Endothelial cell of umbilical vein (primary cell): Measurements from ENCODE around the gene ZNF580. TPM values are rescaled to one million over a fixed set of nuclear protein-coding genes. Genes with fewer than 3 reads are reported as not detected.

ENCODE experiments used
- BruUV-seq: library from RNA; stranded (reverse); fragments of 400-500 nt; replicated peaks from 2 replicates; lab custom pipeline; 2021; lab: Mats Ljungman, UMichigan
- CTCF ChIA-PET: fragments of 300-600, 350-600 bp; sonication (Branson Sonifier 250); formaldehyde crosslinking; loops from one replicate; lab custom pipeline; 2021; ENCODE audit warnings: antibody characterized with exemption, inconsistent platforms; lab: Charles Lee
- POLR2A ChIA-PET: fragments of 300-600, 350-600 bp; sonication (Branson Sonifier 250); formaldehyde crosslinking; loops from one replicate; lab custom pipeline; 2021; ENCODE audit warnings: antibody characterized with exemption, inconsistent platforms; lab: Charles Lee
- DNase-seq: peaks from one replicate; pipeline ENCODE4 v3.0.0-alpha.2; 2011; ENCODE audit warnings: low read depth, low spot score
- FAIRE-seq: peaks from 2 replicates; lab custom pipeline; 2011; peaks lifted over from hg19 to GRCh38; lab: Jason Lieb, UNC
- H2AFZ ChIP-seq: 2 replicates; pipeline ENCODE4 v1.6.0; 2012; ENCODE audit warnings: low read depth, low read length, control low read depth, inconsistent platforms
- H3K27ac ChIP-seq: 2 replicates; pipeline ENCODE4 v1.5.1; 2011; ENCODE audit warnings: low read depth, mild to moderate bottlenecking, control low read depth, low read length, moderate library complexity; ENCODE audit not compliant: insufficient read depth
- H3K27me3 ChIP-seq, 2 experiments: 2 replicates each; pipeline versions ENCODE4 v1.6.0 to v1.6.1; 2011; ENCODE audit warnings: low read length in 2 of 2, mixed read lengths in 1 of 2; ENCODE audit not compliant: control insufficient read depth in 2 of 2, insufficient read depth in 2 of 2
- H3K36me3 ChIP-seq, 2 experiments: 2 replicates in 1 of 2; 3 replicates in 1 of 2; pipeline ENCODE4 v1.5.1; 2011; ENCODE audit warnings: low read length in 2 of 2, mild to moderate bottlenecking in 1 of 2, moderate library complexity in 1 of 2; ENCODE audit not compliant: control insufficient read depth in 2 of 2, insufficient read depth in 2 of 2; ENCODE audit errors: extremely low read depth in 1 of 2
- H3K4me1 ChIP-seq: 3 replicates; pipeline ENCODE4 v1.5.1; 2011; ENCODE audit warnings: mild to moderate bottlenecking, low read length; ENCODE audit not compliant: control insufficient read depth, insufficient read depth; ENCODE audit errors: extremely low read depth
- H3K4me2 ChIP-seq: 2 replicates; pipeline ENCODE4 v1.6.1; 2011; ENCODE audit warnings: low read length, control low read depth, mixed read lengths; ENCODE audit not compliant: insufficient read depth
- H3K4me3 ChIP-seq, 3 experiments: fragments of 200-600 bp in 1 of 3; sonication (generic), shearing (Covaris generic) in 1 of 3; replicated peaks in 1 of 3; 2 replicates each; pipeline ENCODE4 v1.5.1; 2011 to 2016; ENCODE audit warnings: control low read depth in 3 of 3, low read length in 3 of 3, mild to moderate bottlenecking in 2 of 3, inconsistent platforms in 1 of 3, low read depth in 1 of 3, moderate library complexity in 1 of 3; ENCODE audit not compliant: insufficient read depth in 1 of 3
- H3K79me2 ChIP-seq: 2 replicates; pipeline ENCODE4 v1.6.0; 2012; ENCODE audit warnings: low read length, inconsistent platforms; ENCODE audit not compliant: control insufficient read depth, insufficient read depth
- H3K9ac ChIP-seq: replicated peaks from 2 replicates; pipeline ENCODE3; 2011; ENCODE audit warnings: low read length, control low read depth; ENCODE audit not compliant: insufficient read depth; ENCODE audit errors: extremely low read depth
- H3K9me1 ChIP-seq: replicated peaks from 3 replicates; pipeline ENCODE4 v1.6.0; 2011; ENCODE audit warnings: mild to moderate bottlenecking, low read length; ENCODE audit not compliant: control insufficient read depth, insufficient read depth; ENCODE audit errors: extremely low read depth
- H3K9me3 ChIP-seq: replicated peaks from 2 replicates; pipeline ENCODE4 v1.5.1; 2012; ENCODE audit warnings: low read length, inconsistent platforms; ENCODE audit not compliant: control insufficient read depth, insufficient read depth
- H4K20me1 ChIP-seq: replicated peaks from 2 replicates; pipeline ENCODE3; 2011; ENCODE audit warnings: mild to moderate bottlenecking, low read length; ENCODE audit not compliant: control insufficient read depth, insufficient read depth; ENCODE audit errors: extremely low read depth
- CTCF ChIP-seq, 2 donors: IDR thresholded peaks; 1 replicate in 1 of 2; 2 replicates in 1 of 2; pipeline ENCODE4 v1.5.1; 2011; ENCODE audit warnings: low read length in 2 of 2, mild to moderate bottlenecking in 2 of 2, moderate library complexity in 2 of 2, control low read depth in 1 of 2, inconsistent platforms in 1 of 2, low read depth in 1 of 2; ENCODE audit not compliant: insufficient read depth in 1 of 2; ENCODE audit errors: extremely low read depth in 1 of 2
- EZH2 ChIP-seq: IDR thresholded peaks from 2 replicates; pipeline ENCODE4 v1.6.1; 2012; ENCODE audit warnings: borderline replicate concordance, low read depth, mild to moderate bottlenecking, moderate library complexity, low read length, inconsistent platforms; ENCODE audit not compliant: severe bottlenecking
- FOS ChIP-seq: IDR thresholded peaks from 2 replicates; pipeline ENCODE4 v1.6.1; 2011; ENCODE audit warnings: mild to moderate bottlenecking, low read length, moderate library complexity, borderline replicate concordance; ENCODE audit not compliant: insufficient read depth
- GATA2 ChIP-seq: IDR thresholded peaks from 2 replicates; pipeline ENCODE4 v1.7.0; 2011; ENCODE audit warnings: low read depth, mild to moderate bottlenecking, moderate library complexity, mixed read lengths, low read length; ENCODE audit not compliant: insufficient read length, insufficient read depth
- JUN ChIP-seq: IDR thresholded peaks from 2 replicates; pipeline ENCODE4 v1.6.1; 2011; ENCODE audit warnings: borderline replicate concordance, low read depth; ENCODE audit not compliant: insufficient read length, insufficient read depth
- MAX ChIP-seq: IDR thresholded peaks from 2 replicates; pipeline ENCODE4 v1.6.1; 2011; ENCODE audit not compliant: insufficient read depth, insufficient read length
- MYC ChIP-seq: IDR thresholded peaks from one replicate; pipeline ENCODE4 v1.6.1; 2011; ENCODE audit warnings: mild to moderate bottlenecking, low read depth, low read length
- POLR2A ChIP-seq: IDR thresholded peaks from 2 replicates; pipeline ENCODE4 v1.6.1; 2012; ENCODE audit warnings: low read depth, mild to moderate bottlenecking, control low read depth, low read length
- POLR2AphosphoS5 ChIP-seq: IDR thresholded peaks from 2 replicates; pipeline ENCODE4 v1.6.1; 2012; ENCODE audit warnings: low read depth, mild to moderate bottlenecking, control low read depth, low read length, moderate library complexity; ENCODE audit not compliant: insufficient read depth
- dilution Hi-C: fragments of 300-500 bp; cut with MboI; formaldehyde crosslinking; loops from one replicate; pipeline ENCODE4 v1.15.0; 2019; ENCODE audit warnings: low sequenced_read_pairs; ENCODE audit not compliant: extremely low pct_ligation_motif_present
- intact Hi-C: fragments of 100-400 bp; cut with micrococcal nuclease; formaldehyde crosslinking; loops from one replicate; pipeline ENCODE4 v1.10.0; 2022
- polyA plus RNA-seq, 4 experiments: library from polyadenylated mRNA; depleted of rRNA in 3 of 4; stranded (reverse) in 3 of 4; unstranded in 1 of 4; fragments of >200 nt; gene quantifications; 2 replicates each; pipeline versions ENCODE4 v1.2.1 to v1.2.3, GENCODE V29; 2011 to 2012; ENCODE audit warnings: missing spikeins in 1 of 4
- total RNA-seq: library from RNA; stranded (reverse); gene quantifications from 2 replicates; pipeline ENCODE4 v1.2.3, GENCODE V29; 2021

ZNF580 gene
- total and polyA plus RNA-seq, 2 donors (not counting 3 experiments of a cell fraction or from before 2014, with no cell fraction given): 13.7 to 41.1 TPM

GRCh38 chr19:55654323-55654867 is 13.6 kb downstream of the ZNF580 start:
- POLR2A ChIA-PET: interaction anchor here (0.6 to 1.2 kb wide), 7 partner anchors 12 to 572 kb away, joined by 3 to 7 read pairs (median 4); partner anchors contain the start of genes FIZ1 and ZNF865
- peaks cover 0 to 4% of the 10 kb centered on the region in 2 experiments for H3K36me3 ChIP-seq
- H3K79me2 ChIP-seq: peaks cover 44% of the 10 kb centered on the region
- peak; percentile 99 for DNase-seq
- peak overlapping the region; percentile 99 for H3K27ac ChIP-seq
- H3K9me3 ChIP-seq: no peaks in the 10 kb centered on the region
- peak overlapping the region; percentile 100 for H3K9ac ChIP-seq
- peak overlapping the region; percentile 86 to 98 (median 89) for H3K4me3 ChIP-seq
- no TSS peak for BruUV-seq
- peak overlapping the region; percentile 95 for H2AFZ ChIP-seq
- H3K4me2 ChIP-seq: peak overlapping the region; percentile 85
- CTCF ChIA-PET: interaction anchor here (0.6 to 1.5 kb wide), 16 partner anchors 12 to 187 kb away, joined by 3 to 28 read pairs (median 4); partner anchors contain the start of genes FIZ1 and ZNF524
- no peaks in the 10 kb centered on the region for H3K27me3 ChIP-seq
- peaks cover 25% of the 10 kb centered on the region for H3K4me1 ChIP-seq
- no peaks in the 10 kb centered on the region for H3K9me1 ChIP-seq
- H4K20me1 ChIP-seq: peaks cover 12% of the 10 kb centered on the region
- dilution Hi-C loops (no loop called here), intact Hi-C loops (loop anchor here (1.0 to 10.0 kb wide), 5 partner anchors 21 to 1190 kb away; partner anchors contain the start of genes EPN1, KMT5C, LENG9 and ZNF524)
- FAIRE-seq: peak; percentile 100
- TF ChIP-seq GATA2: no peak

GRCh38 chr19:55654868-55655647 is 14.3 kb downstream of the ZNF580 start, which contains the start of gene U2AF2:
U2AF2 (plus strand) TSS chr19:55655035; CDS start chr19:55655105, 70 bp downstream.
- H3K9ac ChIP-seq: peak within 1 kb of the TSS; percentile 100
- peak; percentile 72 for FAIRE-seq
- dilution Hi-C loops (no loop called here), intact Hi-C loops (loop anchor here (1.0 to 10.0 kb wide), 5 partner anchors 20 to 1190 kb away; partner anchors contain the start of genes EPN1, KMT5C, LENG9 and ZNF524)
- H3K27ac ChIP-seq: peak within 1 kb of the TSS; percentile 99
- H3K27me3 ChIP-seq: no peaks in the 10 kb centered on the region
- BruUV-seq: no TSS peak
- CTCF ChIA-PET: interaction anchor here (0.6 to 1.5 kb wide), 16 partner anchors 11 to 188 kb away, joined by 3 to 28 read pairs (median 4); partner anchors contain the start of genes FIZ1 and ZNF524
- POLR2A ChIA-PET: interaction anchor here (0.6 to 1.2 kb wide), 6 partner anchors 11 to 572 kb away, joined by 3 to 7 read pairs (median 4); partner anchors contain the start of gene FIZ1
- peaks cover 0 to 10% of the 10 kb centered on the region in 2 experiments for H3K36me3 ChIP-seq
- H3K4me3 ChIP-seq: peak within 1 kb of the TSS; percentile 86 to 98 (median 94)
- no peaks in the 10 kb centered on the region for H3K9me1 ChIP-seq
- peaks cover 12% of the 10 kb centered on the region for H4K20me1 ChIP-seq
- peak within 1 kb of the TSS; percentile 96 for H3K4me2 ChIP-seq
- H3K9me3 ChIP-seq: no peaks in the 10 kb centered on the region
- peak within 1 kb of the TSS; percentile 95 for H2AFZ ChIP-seq
- H3K79me2 ChIP-seq: peaks cover 50% of the 10 kb centered on the region
- peak; percentile 76 for DNase-seq
- TF ChIP-seq MAX (peak; percentile 63), MYC (no peak), FOS (no peak), GATA2 (no peak), POLR2A (peak; percentile 91), EZH2 (no peak), JUN (no peak), CTCF (IDR thresholded peaks at IDR 0.05; ENCODE audit: extremely low read depth in 1 of 2, insufficient read depth in 1 of 2, low read depth in 1 of 2, low read length in 2 of 2) (no peak), POLR2AphosphoS5 (peak; percentile 92)
- H3K4me1 ChIP-seq: peaks cover 25% of the 10 kb centered on the region
